ENCODE results near the gene CAMTA1.
A peak's percentile ranks its signal among the peaks of the same experiment; 100 is the strongest.

CAMTA1 gene

DNA sequence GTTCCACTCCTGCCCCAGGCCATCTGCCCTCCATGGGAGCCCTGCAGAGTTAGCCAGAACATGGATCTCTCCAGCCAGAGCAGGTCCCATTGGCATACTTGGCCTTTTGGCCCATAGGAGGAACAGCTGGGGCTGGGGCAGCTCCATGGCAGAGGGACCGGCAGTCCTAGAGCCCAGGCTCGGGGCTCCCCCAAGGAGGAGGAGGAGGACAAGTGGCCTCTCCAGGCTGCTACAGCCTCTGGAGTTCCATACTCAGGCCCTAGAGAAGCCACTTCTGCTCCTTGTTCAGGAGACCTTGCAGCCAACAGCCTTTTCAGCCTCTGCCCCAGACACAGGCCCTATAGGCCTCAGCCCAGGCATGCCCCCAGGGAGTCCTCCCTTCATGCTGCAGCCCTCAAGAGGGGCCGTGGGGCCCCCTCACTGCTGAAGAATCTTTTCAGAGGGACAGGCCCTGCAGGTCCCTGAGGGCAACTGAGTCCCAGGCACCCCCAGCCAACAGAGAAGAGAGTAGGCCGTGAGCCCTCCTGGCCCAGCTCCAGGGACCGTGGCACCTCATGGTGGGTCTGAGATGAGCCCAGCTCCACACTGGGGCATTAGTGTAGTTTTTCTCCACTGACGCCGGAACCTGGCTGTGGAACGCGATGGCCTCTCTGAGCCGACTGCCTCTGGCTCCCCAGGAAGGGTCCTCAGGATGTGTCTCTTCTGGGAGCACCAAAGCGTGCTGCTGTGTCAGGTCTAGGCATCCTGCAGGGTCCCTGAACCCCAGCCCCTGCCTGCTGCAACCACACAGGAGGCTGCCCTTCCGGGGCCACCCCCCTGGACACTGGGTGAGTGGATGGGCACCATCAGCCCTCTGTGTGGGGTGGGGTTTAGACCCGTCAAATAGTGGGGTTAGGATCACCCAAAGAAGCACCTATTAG is 688.2 kb downstream of the CAMTA1 start:
- no peak for DNase-seq

DNA sequence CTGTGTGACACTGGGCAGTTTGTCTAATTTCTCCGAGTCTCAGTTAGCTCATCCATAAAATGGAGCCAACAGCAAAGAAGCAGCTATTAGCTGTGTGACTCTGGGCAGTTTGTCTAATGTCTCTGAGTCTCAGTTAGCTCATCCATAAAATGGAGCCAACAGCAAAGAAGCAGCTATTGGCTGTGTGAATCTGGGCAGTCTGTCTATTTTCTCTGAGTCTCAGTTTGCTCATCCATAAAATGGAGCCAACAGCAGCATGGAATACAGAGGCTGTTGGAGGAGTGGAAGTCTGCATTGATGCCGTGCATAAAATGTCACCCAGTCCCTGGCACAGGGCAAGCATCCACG is 688.9 kb downstream of the CAMTA1 start:
- DNase-seq, result no peak

DNA sequence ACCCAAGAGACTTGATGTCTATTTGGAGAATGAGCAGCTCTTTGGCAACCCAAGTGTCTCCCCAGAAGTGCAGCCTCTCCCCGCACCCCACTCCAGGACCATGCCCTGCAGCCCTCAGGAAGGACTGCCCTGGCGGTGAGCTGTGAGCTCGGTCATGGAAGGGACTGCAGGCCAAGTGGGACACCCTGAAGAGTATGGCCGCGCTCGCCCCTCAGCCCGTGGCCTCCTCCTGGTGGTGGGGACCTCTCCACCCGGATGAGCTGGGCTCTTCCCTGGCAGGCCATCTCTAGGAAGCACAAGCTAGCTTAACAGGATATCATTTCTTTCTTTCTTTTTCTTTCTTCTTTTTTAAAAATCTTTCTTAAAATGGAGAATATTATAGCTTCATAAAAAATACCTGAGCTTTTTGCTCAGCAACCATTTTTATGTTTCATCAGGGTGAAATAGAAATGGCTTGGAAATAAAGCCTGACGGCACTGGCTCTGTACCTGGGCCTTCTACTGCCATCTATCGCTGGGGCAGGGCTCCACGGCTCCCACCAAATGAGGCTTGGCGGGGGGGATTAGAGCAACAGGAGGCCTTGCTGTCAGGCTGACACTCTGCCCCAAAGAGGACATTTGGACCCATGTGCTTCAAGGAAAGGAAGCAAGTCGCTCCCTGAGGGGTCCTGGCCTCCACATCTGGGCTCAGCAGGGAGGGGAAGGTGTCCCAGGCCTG is 689.7 kb downstream of the CAMTA1 start:
- no peak for DNase-seq

DNA sequence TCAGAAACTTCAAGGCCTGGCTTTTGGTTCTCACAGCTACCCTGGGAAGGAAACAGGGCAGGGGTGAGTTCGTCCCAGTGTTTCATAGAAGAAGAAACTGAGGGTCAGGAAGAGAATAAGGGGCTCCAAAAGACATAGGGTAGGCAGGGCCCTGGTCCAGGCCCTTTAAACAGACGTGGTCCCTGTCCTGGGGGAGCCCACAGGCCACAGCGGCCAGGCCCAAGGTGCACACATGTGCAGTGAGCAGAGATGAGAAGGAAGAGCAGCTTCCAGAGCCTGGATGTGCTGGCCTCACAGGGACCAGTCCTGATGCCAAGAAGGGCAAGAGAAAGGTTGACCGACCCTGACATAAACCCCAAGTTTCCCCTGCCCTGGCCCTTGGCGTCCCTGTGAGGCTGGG is 690.4 kb downstream of the CAMTA1 start:
- DNase-seq, result no peak

DNA sequence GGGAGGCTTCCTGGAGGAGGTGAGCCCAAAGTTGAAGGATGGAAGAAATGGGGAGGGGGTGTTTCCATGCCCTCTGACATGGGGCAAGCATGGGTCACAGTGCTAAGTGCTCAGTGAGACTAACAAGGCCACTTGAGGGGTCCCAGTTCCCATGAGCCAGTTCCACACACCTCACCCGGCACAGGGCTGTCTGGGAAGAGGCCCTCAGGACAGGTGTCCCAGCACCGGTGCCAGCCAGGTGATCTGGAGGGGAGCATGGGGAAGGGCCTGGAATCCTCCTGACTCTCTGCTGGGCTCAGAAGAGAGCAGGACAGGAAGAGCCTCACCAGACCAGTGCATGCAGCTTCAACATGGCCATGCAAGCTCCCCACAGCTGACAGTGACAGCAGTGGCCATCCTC is 691.1 kb downstream of the CAMTA1 start:
- no peak for DNase-seq

DNA sequence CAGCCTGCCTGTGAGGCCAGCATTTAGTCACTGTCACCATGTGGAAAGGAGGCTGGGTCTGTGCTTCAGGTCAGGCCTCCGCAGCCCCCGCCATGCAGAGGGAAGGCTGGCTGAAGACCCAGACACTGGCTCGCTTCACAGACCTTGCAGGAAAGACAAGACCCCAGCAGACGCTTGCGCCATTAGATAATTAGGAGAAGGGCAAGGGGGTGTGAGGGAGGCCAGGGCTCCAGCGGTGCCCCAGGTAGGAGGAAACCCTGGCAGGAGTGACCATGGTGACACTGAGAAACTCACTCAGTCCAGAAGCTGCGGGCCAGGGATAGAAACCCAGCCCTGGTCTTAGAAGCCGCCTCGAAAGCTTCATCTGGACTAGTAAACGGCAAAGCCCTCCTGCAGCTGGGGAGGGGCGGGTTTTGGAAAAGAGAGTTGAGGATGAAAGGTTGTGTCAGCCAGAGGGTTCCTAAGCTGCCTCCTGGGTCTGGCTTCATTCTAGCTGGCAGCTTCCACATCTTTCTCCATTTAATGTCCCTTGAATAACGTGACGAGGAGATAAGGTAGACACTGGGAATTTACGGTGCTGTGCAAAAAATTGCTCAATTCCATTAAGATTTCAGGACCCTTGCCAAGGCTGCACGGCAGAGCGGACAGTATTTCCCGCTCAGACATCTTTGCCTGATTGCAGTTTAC is 691.8 kb downstream of the CAMTA1 start:
- no peak for DNase-seq

DNA sequence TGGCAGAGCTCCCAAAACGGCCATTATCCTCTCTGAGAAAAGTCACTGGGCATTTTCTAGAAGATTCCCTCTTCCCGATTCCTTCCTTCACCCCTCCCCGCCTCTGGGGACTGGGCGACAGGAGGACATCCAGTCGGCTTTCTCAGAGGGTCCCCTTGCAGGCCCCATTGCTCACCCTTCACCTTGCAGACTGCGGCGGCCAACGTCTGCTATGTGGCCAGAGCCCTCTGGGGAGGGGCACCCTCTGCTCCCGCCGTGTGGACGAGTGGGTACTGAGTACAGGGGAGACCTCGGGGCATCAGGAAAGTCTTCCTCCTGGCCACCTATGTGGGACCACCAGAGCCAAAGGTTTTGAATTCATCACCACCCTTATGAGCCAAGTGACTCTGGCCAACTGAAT is 692.3 kb downstream of the CAMTA1 start:
- DNase-seq, result no peak

DNA sequence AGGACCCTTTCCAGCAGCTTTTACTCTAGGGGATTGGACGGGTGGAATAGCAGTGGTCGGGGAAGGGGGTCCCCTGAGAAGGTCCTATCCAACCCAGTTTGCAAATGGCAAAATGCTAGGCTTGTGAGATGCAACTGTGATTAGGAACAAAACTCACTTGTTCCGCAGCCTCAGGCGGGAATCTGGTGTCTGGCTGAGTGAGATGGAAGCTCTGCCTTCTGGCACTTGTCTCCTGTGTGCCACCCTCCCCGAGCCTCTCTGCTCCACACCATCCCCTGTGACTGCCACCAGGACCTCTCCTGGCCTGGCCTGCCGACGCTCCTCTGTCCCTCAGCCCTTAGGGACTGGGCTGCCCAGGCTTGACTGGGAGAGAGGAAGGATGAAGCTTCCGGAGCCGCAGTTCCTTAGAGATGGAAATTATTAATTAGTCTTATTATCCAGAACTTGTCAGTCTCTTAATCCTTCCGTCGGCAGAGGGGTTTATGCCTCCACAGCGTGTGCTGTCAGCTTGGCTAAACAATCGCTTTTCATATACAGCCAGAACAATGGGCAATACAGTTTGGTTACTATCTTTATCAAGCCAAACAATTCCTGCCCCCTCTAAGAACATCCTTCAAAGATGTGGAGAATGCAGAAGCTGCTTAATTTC is 693.0 kb downstream of the CAMTA1 start:
- no peak for DNase-seq

DNA sequence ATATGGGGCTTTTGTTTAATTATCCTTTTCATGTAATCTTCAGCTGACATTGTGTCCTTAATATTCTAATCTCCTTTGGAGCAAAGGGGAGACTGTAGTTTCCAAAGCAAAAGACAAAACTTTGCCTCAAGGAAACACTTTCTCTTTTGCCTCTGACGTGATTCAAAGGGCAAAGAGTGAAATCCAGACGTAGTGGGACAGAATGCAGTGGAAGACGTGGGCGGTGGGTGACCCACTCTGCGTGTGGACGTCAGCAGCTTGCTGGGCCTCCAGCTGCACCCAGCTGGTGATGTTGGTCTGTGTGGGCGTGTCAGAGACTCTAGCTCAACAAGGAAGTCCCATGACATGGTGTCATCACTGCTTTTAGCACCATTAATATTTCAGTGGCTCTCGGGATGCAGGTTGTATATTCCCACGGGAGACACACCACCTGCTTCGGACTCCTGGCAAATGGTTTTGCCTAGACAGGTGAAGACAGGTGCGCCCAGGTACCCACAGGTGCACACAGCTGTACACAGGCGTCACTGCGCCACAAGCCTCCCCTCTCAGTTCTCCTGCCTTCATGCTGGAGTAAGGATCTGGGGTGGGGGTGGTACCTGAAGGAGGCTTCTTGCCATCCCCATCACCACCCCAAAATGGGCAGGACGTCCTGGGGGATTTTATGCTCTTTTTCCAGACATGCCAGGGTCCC is 693.7 kb downstream of the CAMTA1 start:
- peak; percentile 79 for DNase-seq

DNA sequence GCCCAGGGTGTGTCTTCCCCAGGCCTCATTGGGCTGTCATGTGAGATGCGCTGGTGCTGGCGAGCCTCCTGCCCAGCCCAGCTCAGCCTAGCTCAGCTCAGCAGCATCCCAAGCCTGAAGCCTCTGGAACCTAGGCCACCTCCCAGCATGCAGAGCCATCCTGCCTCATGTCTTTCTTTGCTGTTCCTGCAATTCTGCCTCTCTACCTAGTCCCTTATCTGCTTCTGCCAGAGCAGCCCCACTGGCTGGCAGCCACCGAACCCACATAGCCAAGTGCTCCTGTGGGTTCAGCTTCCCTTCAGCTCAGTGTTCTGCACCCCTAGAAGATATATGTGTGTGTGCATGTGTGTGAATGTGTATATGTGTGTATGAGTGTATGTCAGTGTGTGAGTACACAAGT is 694.3 kb downstream of the CAMTA1 start:
- DNase-seq, result no peak

DNA sequence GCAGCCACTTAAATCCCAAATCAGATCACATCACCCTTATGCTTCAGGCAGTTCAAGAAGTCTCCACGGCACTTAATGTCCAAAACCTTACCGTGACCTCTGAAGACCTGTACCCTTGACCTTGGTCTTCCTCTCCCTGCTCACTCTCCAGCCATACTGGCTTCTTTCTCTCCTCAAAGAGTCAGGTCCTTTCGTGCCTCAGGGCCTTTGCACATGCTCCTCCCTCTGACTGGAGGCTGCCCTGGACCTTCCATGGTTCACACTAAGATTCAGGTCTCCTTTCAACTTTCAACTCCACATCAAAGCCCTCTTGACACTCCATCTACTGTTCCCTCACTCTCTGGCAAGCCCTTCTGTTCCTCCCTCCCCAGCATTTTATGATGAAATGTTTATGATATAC is 695.9 kb downstream of the CAMTA1 start:
- DNase-seq, result no peak

DNA sequence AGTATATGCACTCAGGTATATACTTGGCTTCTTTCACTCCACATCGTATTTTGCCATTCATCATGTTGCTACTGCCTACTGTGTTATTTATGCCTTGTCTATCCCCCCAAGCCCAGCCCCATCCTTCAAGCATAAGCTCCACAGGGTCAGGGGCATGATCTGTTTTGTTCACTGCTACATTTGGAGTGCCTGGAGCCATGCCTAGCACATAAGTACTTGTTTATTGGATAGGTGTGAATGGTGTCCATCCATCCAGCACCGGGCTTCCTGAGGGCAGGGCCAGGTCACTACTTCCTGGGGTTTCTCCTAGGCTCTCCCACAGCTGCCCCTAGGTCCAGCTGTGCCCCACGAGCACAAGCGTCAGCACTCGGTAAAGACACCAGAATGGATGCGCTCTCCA is 696.8 kb downstream of the CAMTA1 start:
- no peak for DNase-seq

DNA sequence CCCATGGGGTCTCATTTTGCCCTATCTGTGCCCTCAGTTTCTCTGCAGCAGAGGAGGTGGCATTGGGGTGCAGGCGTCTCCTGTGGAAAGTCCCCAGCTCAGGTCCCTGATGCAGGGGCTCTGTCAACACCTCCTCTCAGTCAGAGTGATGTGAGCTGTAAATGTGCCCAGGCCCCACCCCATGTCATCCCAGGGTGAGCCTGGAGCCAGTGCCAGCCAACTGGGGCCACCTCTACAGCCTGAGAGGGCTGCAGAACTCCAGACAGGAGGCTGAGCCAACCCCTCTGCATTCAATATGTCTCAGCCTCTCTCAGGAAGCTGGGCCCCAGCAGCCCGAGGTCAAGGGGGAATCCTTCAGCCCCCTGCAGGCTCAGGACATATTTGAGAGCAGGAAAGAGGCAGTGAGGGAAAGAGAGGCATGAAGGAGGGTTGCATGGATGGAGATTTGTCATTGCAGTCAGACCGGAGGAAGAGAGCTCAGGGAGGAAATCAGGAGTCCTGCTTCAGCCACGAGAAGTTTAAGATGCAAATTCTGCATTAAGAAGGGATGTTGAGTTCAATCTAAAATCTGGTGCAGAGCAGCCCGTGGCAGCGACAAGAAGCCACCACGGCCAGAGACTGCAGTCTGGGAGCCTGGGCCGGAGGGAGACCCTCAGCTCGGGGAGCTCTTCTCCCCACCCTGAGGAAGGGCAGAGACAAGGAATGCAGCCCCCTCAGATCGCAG is 697.7 kb downstream of the CAMTA1 start:
- DNase-seq, result no peak

DNA sequence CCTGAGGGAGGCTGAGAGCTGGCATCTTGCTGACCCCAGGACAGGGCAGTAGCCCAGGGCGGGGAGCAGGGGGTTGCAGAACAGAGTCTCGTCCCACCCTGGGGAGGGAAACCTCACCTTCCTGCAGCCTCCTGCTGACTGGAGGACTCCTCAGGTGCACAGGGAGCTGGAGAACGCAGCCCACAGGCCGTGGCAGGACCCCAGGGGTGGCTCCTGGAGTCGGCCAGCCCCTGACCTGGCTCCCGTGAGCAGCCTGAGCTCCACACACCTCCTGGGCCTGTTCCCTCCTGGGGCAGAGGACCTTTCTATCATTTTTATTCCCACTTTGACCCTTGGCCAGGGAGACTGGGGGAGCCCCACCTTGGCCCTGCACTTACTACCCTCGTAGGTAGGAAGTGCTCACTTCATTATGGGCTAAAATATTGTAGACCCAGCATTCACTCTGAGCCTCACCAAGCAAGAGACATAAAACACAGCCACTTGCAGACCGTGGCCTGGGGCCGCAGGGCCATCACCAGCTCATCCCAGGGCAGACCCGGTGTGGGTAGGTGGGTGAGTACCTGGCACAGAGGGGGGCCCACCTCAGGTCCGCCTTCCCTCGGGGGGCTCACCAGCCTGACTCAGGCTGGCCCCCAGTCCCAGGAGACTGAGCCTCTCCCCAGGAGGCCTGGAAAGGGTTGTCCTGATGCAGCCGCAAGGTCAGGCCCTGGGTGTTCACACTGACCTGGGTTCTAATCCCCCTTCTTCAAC is 698.6 kb downstream of the CAMTA1 start:
- no peak for DNase-seq

DNA sequence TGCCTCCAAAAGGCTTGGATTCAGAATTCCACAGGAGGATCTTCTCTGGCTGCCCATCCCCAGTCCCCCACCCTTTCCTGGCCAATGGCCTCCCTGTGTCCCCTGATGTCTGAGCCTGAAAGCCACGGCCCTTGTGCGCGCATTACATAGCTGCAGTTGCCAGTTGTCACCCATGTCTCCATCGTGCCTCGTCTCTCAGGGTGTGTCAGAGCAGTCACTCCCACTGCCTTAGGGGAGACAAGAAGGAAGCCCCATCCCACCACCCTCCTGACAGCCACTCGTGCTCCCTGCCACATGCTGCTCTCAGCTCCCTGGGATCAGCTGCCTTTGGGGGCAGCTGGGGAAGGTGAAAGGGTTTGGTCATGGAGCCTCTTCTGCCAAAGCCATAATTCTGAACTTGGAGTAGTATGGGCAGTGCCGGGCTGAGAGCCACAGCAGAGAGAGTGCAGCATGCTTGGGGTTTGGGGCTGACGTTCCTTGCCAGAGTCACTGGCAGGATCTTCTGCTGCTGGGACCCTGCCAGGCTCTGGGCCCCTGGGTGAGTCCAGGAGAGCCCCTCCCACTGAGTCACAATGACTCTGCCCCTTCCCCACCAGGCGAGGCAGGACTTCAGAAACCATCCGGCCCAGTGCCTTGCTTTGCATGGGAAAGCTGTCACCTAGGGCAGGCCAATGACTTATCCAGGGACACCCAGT is 700.0 kb downstream of the CAMTA1 start:
- DNase-seq, result no peak

DNA sequence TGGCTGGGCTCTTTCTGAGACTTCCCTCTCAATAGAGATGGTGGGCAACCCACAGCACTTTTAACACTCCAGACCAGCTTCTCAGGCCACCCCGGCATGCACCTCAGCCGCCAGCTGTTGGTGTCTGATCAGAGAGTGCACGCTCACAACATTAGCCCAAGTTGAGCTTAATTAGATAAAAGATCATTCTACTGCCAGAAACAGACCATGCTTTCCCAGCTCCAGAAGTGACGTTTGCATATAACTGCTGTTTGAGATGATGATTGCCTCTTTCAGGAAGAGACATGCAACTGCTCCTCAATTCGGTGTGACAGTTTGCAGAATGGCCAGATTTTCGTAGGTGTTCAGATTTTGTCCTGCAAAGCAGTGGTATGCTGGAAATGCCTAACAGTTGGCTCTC is 700.6 kb downstream of the CAMTA1 start:
- no peak for DNase-seq

DNA sequence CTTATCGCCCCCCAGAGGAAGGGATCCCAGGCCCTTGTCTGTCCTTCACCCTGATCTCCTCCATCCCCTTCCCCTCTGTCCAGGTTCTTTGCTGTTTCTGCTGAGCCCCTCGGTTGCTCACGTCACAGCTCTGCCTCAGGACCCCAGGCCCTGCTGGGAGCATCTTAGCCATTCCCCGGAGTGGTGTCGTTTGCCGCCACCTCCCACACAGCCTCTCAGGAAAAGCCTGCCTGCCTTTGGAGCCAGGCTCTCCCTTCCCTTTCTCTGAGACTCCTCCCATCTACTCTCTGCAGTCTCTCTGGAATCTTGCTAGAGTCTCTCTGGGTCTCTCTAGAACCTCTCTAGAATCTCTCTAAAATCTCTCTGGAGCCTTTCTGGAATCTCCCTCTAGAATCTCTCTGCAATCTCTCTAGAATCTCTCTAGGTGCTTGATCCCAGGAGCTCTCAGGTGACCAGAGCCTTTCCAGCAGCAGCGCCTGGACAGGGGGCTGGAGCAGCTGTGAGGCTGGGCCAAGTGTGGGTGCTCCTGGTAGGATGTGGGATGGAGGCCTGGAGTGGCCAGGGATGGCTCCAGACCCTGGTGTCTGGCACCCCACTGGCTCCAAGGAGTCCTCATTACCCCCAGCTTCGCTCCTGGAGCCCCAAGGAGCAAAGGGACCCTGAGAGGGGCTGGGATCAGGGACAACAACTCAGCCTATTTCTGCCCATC is 702.7 kb downstream of the CAMTA1 start:
- DNase-seq, result no peak

DNA sequence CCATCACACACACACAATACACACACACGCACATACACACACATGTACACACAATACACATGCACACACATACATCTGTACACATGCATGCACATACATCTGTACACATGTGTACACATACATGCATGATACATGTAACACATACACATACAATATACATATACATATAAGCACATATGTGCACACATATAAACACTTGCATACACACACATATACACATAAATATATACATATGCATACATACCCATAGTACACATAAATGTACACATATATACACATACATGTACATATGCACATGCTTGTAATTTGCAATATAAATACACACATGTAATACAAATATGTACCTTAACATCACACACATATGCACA is 703.2 kb downstream of the CAMTA1 start:
- DNase-seq, result no peak

DNA sequence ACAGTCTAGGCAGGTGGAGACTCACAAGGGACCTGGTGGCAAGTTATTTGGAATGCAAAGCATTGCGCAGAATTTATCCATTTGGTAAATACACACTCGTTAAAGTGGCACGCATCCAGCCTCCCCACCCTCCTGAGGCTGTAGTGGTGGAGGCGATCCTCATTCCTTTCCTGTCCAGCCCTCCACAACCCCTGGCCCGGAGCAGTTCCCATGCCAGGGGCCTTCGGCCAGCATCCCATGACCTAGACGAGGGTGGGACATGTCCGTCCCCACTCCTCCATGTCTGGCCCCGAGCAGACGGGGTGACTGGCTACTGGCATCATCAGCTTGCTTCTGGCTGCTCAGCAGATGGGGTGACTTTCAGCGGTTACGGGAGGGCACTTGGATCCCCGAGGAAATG is 704.3 kb downstream of the CAMTA1 start:
- DNase-seq, result no peak

DNA sequence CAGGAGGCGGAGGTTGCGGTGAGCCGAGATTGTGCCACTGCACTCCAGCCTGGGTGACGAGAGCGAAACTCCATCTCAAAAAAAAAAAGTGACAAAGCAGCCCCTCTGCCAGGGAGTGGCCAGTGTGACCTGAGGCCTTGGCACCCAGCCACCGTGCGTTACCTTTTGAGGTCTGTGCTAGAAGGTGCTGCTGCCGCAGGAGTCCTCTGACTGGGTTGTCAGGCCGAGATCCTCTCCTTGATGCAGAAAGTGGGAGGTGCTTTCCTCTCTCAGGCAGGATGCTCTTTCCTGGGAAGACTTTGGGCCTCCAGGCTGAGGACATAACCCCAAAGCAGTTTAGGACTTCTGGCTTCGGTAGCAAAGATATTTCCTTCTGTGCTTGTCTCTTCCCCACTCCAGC is 705.3 kb downstream of the CAMTA1 start:
- DNase-seq, result no peak

Data from EL (cell line).